GM21825 (cell line): ENCODE measurements around the gene SPINDOC.
"Not testable (repeated sequence)": the region's sequence is repeated elsewhere in the genome, so short reads cannot be mapped to it uniquely, and the experiment has no call there.

Experiments used
- ATAC-seq: cut with Tn5 transposase; IDR thresholded peaks from one replicate; pipeline ENCODE4 v1.9.1; 2021; ENCODE audit warnings: mild to moderate bottlenecking, moderate library complexity; ENCODE audit not compliant: unreplicated experiment

Gene SPINDOC

GRCh38 chr11:63851364-63851763, 38.1 kb downstream of the SPINDOC start:
- ATAC-seq: no peak

- ATAC-seq: no peak
Measured at GRCh38 chr11:63853476-63853875, 40.2 kb downstream of the SPINDOC start.

GRCh38 chr11:63854696-63855095, 41.4 kb downstream of the SPINDOC start:
- ATAC-seq: no peak

- ATAC-seq: no peak
Measured at GRCh38 chr11:63855975-63856374, 42.7 kb downstream of the SPINDOC start.

GRCh38 chr11:63858628-63859550, 45.6 kb downstream of the SPINDOC start:
- ATAC-seq: no peak

GRCh38 chr11:63862923-63863322, 49.7 kb downstream of the SPINDOC start:
- no peak for ATAC-seq

GRCh38 chr11:63863620-63864019, 50.4 kb downstream of the SPINDOC start:
- not testable (repeated sequence) for ATAC-seq

- peak; percentile 52 for ATAC-seq
Measured at GRCh38 chr11:63866211-63866610, 53.0 kb downstream of the SPINDOC start.

GRCh38 chr11:63867511-63867910, 54.3 kb downstream of the SPINDOC start:
- ATAC-seq: no peak

- no peak for ATAC-seq
Measured at GRCh38 chr11:63868399-63869064, 55.3 kb downstream of the SPINDOC start.

GRCh38 chr11:63869171-63869591, 55.9 kb downstream of the SPINDOC start:
- no peak for ATAC-seq

- no peak for ATAC-seq
Measured at GRCh38 chr11:63869683-63870082, 56.4 kb downstream of the SPINDOC start.

- ATAC-seq: no peak
Measured at GRCh38 chr11:63870351-63871140, 57.3 kb downstream of the SPINDOC start.

GRCh38 chr11:63871962-63872799, 58.9 kb downstream of the SPINDOC start:
- peak; percentile 89 for ATAC-seq

- no peak for ATAC-seq
Measured at GRCh38 chr11:63872800-63873197, 59.5 kb downstream of the SPINDOC start.

GRCh38 chr11:63873311-63873710, 60.1 kb downstream of the SPINDOC start:
- no peak for ATAC-seq

GRCh38 chr11:63874511-63874910, 61.3 kb downstream of the SPINDOC start:
- no peak for ATAC-seq

- ATAC-seq: no peak
Measured at GRCh38 chr11:63875506-63876065, 62.3 kb downstream of the SPINDOC start.

GRCh38 chr11:63876616-63877015, 63.4 kb downstream of the SPINDOC start:
- no peak for ATAC-seq
